Neutrophil (primary cell): Measurements from ENCODE around the gene SLC25A42.

Experiments used
- H3K27ac ChIP-seq: fragments of 200-600 bp; sonication (generic); 2 replicates; pipeline ENCODE4 v1.5.1; 2016; ENCODE audit warnings: mild to moderate bottlenecking, moderate library complexity
- H3K27me3 ChIP-seq: fragments of 200-600 bp; sonication (generic); 2 replicates; pipeline ENCODE4 v1.6.0; 2016; ENCODE audit warnings: mild to moderate bottlenecking
- H3K36me3 ChIP-seq: fragments of 200-600 bp; sonication (generic); 2 replicates; pipeline ENCODE4 v1.5.1; 2017
- H3K4me1 ChIP-seq, 2 experiments: fragments of 200-600 bp in 1 of 2; sonication (generic) in 1 of 2; 1 replicate in 1 of 2; 2 replicates in 1 of 2; pipeline versions ENCODE4 v1.5.1 to v1.6.1; 2013 to 2016; ENCODE audit warnings: low read depth in 1 of 2, low read length in 1 of 2, mild to moderate bottlenecking in 1 of 2, moderate library complexity in 1 of 2; ENCODE audit not compliant: control insufficient read depth in 1 of 2, insufficient read depth in 1 of 2
- H3K4me3 ChIP-seq, 2 experiments: fragments of 200-600 bp in 1 of 2; sonication (generic) in 1 of 2; 1 replicate in 1 of 2; 2 replicates in 1 of 2; pipeline ENCODE4 v1.5.1; 2013 to 2016; ENCODE audit warnings: low read depth in 1 of 2, low read length in 1 of 2, mild to moderate bottlenecking in 1 of 2, moderate library complexity in 1 of 2
- H3K9me3 ChIP-seq: fragments of 200-600 bp; sonication (generic); 2 replicates; pipeline ENCODE4 v1.5.1; 2016
- CTCF ChIP-seq: fragments of 200-600 bp; sonication (generic); IDR thresholded peaks from 2 replicates; pipeline ENCODE4 v1.5.1; 2016; ENCODE audit warnings: antibody characterized with exemption

The SLC25A42 gene

GRCh38 chr19:19042732-19043280, 21.0 kb upstream of the SLC25A42 start:
- Histone ChIP-seq H3K4me1 (no peaks in the 10 kb centered on the region), H3K36me3 (peaks cover 16% of the 10 kb centered on the region), H3K27me3 (no peaks in the 10 kb centered on the region), H3K9me3 (no peaks in the 10 kb centered on the region), H3K27ac (no peak overlapping the region), H3K4me3 (no peak overlapping the region)
- TF ChIP-seq CTCF, result no peak

DNA sequence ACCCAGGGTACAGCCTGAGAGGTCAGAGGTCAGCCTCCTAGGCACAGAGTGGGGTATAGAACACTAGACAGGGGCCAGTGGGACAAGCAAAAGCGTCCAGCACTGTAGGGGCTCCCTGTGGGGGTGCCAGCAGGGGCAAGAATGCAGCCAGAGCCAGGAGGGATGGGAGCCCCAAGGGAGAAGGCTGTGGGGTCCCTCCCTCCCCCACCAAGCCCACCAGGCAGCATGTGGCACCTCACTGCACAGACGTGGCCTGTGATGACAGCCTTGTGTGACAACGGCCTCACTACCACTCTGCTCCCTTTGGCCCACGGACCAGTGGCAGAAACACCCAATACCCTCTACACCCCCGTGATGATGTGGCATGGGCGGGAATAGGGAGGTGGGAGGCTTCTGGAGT, 20.3 kb upstream of the SLC25A42 start:
- H3K36me3 ChIP-seq, result peaks cover 16% of the 10 kb centered on the region
- H3K9me3 ChIP-seq, result no peaks in the 10 kb centered on the region
- TF ChIP-seq CTCF, result no peak

GRCh38 chr19:19043881-19044280, 19.9 kb upstream of the SLC25A42 start:
- no peak for TF ChIP-seq CTCF
- Histone ChIP-seq H3K4me1 (no peaks in the 10 kb centered on the region), H3K4me3 (no peak overlapping the region), H3K27me3 (no peaks in the 10 kb centered on the region), H3K27ac (no peak overlapping the region), H3K36me3 (peaks cover 16% of the 10 kb centered on the region), H3K9me3 (no peaks in the 10 kb centered on the region)

More for the DNA sequence above, 20.3 kb upstream of the SLC25A42 start:
- Histone ChIP-seq H3K4me3 (no peak overlapping the region), H3K27me3 (no peaks in the 10 kb centered on the region), H3K4me1 (no peaks in the 10 kb centered on the region), H3K27ac (no peak overlapping the region)

DNA sequence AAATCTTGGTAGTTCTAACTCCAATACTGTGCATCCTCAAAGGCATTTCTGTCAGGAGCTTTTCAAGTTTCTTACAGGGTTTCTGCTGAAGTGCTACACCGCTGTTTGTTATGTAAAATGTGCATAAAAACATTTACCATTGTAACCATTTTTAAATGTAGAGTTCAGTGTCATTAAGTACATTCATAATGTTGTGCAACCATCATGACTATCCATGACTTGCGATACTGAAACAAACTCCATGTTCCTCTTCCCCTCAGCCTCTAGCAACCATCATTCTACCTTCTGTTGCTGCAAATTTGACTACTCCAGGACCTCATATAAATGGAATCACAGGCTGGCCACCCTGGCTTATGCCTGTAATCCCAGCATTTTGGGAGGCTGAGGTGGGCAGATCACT, 14.4 kb upstream of the SLC25A42 start:
- H3K4me1 ChIP-seq, result no peaks in the 10 kb centered on the region
- H3K27me3 ChIP-seq, result no peaks in the 10 kb centered on the region
- no peaks in the 10 kb centered on the region for H3K9me3 ChIP-seq
- H3K27ac ChIP-seq, result no peak overlapping the region
- no peak for TF ChIP-seq CTCF
- H3K4me3 ChIP-seq, result no peak overlapping the region
- H3K36me3 ChIP-seq, result peaks cover 21% of the 10 kb centered on the region

- Histone ChIP-seq H3K27me3 (no peaks in the 10 kb centered on the region), H3K4me1 (no peaks in the 10 kb centered on the region), H3K4me3 (no peak overlapping the region), H3K9me3 (no peaks in the 10 kb centered on the region), H3K36me3 (peaks cover 25% of the 10 kb centered on the region), H3K27ac (no peak overlapping the region)
- no peak for TF ChIP-seq CTCF
Observed at GRCh38 chr19:19050104-19050503, 13.7 kb upstream of the SLC25A42 start.

DNA sequence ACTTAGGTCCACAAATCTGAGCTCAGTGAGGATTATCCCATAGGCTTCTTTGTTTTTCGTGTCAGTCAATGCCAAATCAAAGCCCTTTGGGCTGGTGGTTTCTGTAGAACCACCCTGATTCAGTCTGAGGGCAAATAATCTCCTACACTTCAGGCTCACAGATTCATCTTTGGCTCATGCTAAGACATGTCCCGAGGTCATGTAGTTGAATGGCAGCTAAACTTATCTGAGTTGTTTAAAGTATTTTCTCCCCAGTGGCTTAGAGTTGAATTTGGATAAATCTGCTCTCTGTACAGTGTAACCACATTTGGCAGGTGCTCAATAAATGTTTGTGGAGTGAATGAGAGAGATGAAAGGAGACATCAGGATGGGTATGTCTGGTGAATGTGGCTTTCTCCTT, 13.1 kb upstream of the SLC25A42 start:
- Histone ChIP-seq H3K27ac (no peak overlapping the region), H3K36me3 (peaks cover 32% of the 10 kb centered on the region), H3K4me3 (no peak overlapping the region), H3K4me1 (no peaks in the 10 kb centered on the region), H3K9me3 (no peaks in the 10 kb centered on the region), H3K27me3 (no peaks in the 10 kb centered on the region)
- TF ChIP-seq CTCF, result no peak
